T-helper 1 cell (primary cell): ENCODE data around the gene LAMC3.

Source experiments
- DNase-seq, 5 donors: peaks; one replicate each; pipeline ENCODE4 v3.0.0-alpha.2; 2012 to 2020

LAMC3 gene

GRCh38 chr9:130979591-130980385, 29.2 kb upstream of the LAMC3 start:
- DNase-seq = no peak

- DNase-seq = no peak
Measured at GRCh38 chr9:130980526-130980925, 28.4 kb upstream of the LAMC3 start.

GRCh38 chr9:130981002-130981755, 27.8 kb upstream of the LAMC3 start:
- no peak for DNase-seq

GRCh38 chr9:130981756-130982137, 27.2 kb upstream of the LAMC3 start:
- DNase-seq = no peak

- DNase-seq = no peak
Measured at GRCh38 chr9:130982636-130983358, 26.2 kb upstream of the LAMC3 start.

GRCh38 chr9:130983359-130983670, 25.7 kb upstream of the LAMC3 start:
- DNase-seq = no peak

- DNase-seq = no peak
Measured at GRCh38 chr9:130983970-130984369, 25.0 kb upstream of the LAMC3 start.

GRCh38 chr9:130984521-130984920, 24.5 kb upstream of the LAMC3 start:
- no peak for DNase-seq

- no peak for DNase-seq
Measured at GRCh38 chr9:130985029-130985428, 23.9 kb upstream of the LAMC3 start.

- DNase-seq = no peak
Measured at GRCh38 chr9:130985606-130986162, 23.3 kb upstream of the LAMC3 start.

- DNase-seq = no peak
Measured at GRCh38 chr9:130986356-130986965, 22.5 kb upstream of the LAMC3 start.

- no peak for DNase-seq
Measured at GRCh38 chr9:130987054-130987453, 21.9 kb upstream of the LAMC3 start.

- DNase-seq = no peak
Measured at GRCh38 chr9:130987738-130988399, 21.1 kb upstream of the LAMC3 start.

GRCh38 chr9:130988400-130988747, 20.6 kb upstream of the LAMC3 start:
- no peak for DNase-seq

- no peak for DNase-seq
Measured at GRCh38 chr9:130988905-130989304, 20.1 kb upstream of the LAMC3 start.

- no peak for DNase-seq
Measured at GRCh38 chr9:130989391-130989790, 19.6 kb upstream of the LAMC3 start.

- DNase-seq = no peak
Measured at GRCh38 chr9:130989891-130990290, 19.1 kb upstream of the LAMC3 start.

GRCh38 chr9:130990306-130990977, 18.5 kb upstream of the LAMC3 start:
- no peak for DNase-seq

- DNase-seq = no peak
Measured at GRCh38 chr9:130990978-130991777, 17.8 kb upstream of the LAMC3 start.

GRCh38 chr9:130991778-130992681, 16.9 kb upstream of the LAMC3 start:
- DNase-seq = no peak
